ENCODE measurements around the gene TMCO6. TPM values are rescaled to one million over a fixed set of nuclear protein-coding genes. Genes with fewer than 3 reads are reported as not detected.

The TMCO6 gene
- total RNA-seq, 4 donors from 2014 or later = 16.1 to 48.7 (median 29.3) TPM

- H3K36me3 ChIP-seq = peaks cover 33 to 42% of the 10 kb centered on the region in 2 donors
- TF ChIP-seq CTCF (IDR thresholded peaks at IDR 0.05) = peak in 2 of 6 experiments; percentile 8 to 14
- peak in 1 of 2 donors; percentile 67 for TF ChIP-seq POLR2A (IDR thresholded peaks at IDR 0.05)
- H3K4me3 ChIP-seq (replicated peaks in 1 of 3) = peak within 1 kb of the TSS; percentile 12 to 58 (median 52)
- H3K27ac ChIP-seq = peak within 1 kb of the TSS; percentile 38 to 77 (median 69)
- no peaks in the 10 kb centered on the region for H3K27me3 ChIP-seq
- H3K4me1 ChIP-seq = peaks cover 15% of the 10 kb centered on the region in 2 donors
- peak; percentile 90 to 92 for DNase-seq
- intact Hi-C loops (cut with DNase I) = loop anchor here (10.0 kb wide), 1 partner anchor 446 kb away; no protein-coding TSS in a partner anchor
- 0% methylated on average over 45 to 59 of the region's 61 CpGs for WGBS, 2 donors
- H3K9me3 ChIP-seq = no peaks in the 10 kb centered on the region
These were observed 52.0 kb downstream of the TMCO6 start, which contains the start of the genes HARS1 and HARS2 for GRCh38 chr5:140690941-140691924. Gene HARS1, minus strand, starts transcription at chr5:140691370. Its CDS starts 66 bp downstream, at chr5:140691304. Gene HARS2, plus strand, starts transcription at chr5:140691455. Its CDS starts 194 bp downstream, at chr5:140691649.

GRCh38 chr5:140694276-140694675 is 55.0 kb downstream of the TMCO6 start:
- Histone ChIP-seq H3K4me1 (peaks cover 15% of the 10 kb centered on the region in 2 donors), H3K4me3 (replicated peaks in 1 of 3) (no peak overlapping the region), H3K9me3 (no peaks in the 10 kb centered on the region), H3K36me3 (peaks cover 53 to 57% of the 10 kb centered on the region in 2 donors), H3K27ac (no peak overlapping the region), H3K27me3 (no peaks in the 10 kb centered on the region)
- WGBS, 2 donors = 75 to 81% methylated on average over 5 of the region's 5 CpGs
- no peak for DNase-seq
- intact Hi-C loops (cut with DNase I) = loop anchor here (10.0 kb wide), 1 partner anchor 449 kb away; no protein-coding TSS in a partner anchor
- TF ChIP-seq POLR2A (IDR thresholded peaks at IDR 0.05) (no peak), CTCF (IDR thresholded peaks at IDR 0.05) (no peak)

Small RNAs within 50 kb of the gene (microRNA-seq; reads per million reads assigned to microRNA genes)
- 1.8 reads per million for gene MIR3655

Other genes with a start within 250 kb of the TMCO6 start
- gene ANKHD1, start 237.6 kb upstream of the TMCO6 start, total RNA-seq = 100 to 1,000 TPM; 148 to 247 (median 163) TPM
- 10 to 100 TPM in 3 of 4 donors, 1 to 10 TPM in 1; 9.1 to 18.9 (median 15.6) TPM for gene EIF4EBP3, start 91.8 kb upstream of the TMCO6 start, total RNA-seq
- 10 to 100 TPM; 22.7 to 43.7 (median 35.7) TPM for gene SRA1, start 82.0 kb upstream of the TMCO6 start, total RNA-seq
- gene APBB3, start 74.9 kb upstream of the TMCO6 start, total RNA-seq = 10 to 100 TPM; 20.2 to 33.5 (median 26.1) TPM
- 100 to 1,000 TPM in 1 of 4 donors, 10 to 100 TPM in 3; 64.2 to 114 (median 74.0) TPM for gene SLC35A4, start 74.6 kb upstream of the TMCO6 start, total RNA-seq
- gene CD14, start 6.3 kb upstream of the TMCO6 start, total RNA-seq = 10 to 100 TPM; 18.5 to 36.7 (median 30.0) TPM
- 10 to 100 TPM; 25.9 to 90.9 (median 56.4) TPM for gene NDUFA2, start 8.2 kb downstream of the TMCO6 start, total RNA-seq
- gene IK, start 8.4 kb downstream of the TMCO6 start, total RNA-seq = 100 to 1,000 TPM; 106 to 279 (median 161) TPM
- gene WDR55, start 25.5 kb downstream of the TMCO6 start, total RNA-seq = 10 to 100 TPM; 19.5 to 23.8 (median 20.7) TPM
- gene DND1, start 34.1 kb downstream of the TMCO6 start, total RNA-seq = 1 to 10 TPM in 2 of 4 donors, not detected in 2; 1.3 to 2.0 TPM
- gene HARS1, start 51.9 kb downstream of the TMCO6 start, total RNA-seq = 10 to 100 TPM; 41.0 to 56.8 (median 48.2) TPM
- gene HARS2, start 52.0 kb downstream of the TMCO6 start, total RNA-seq = 10 to 100 TPM; 29.3 to 31.8 (median 30.1) TPM
- 10 to 100 TPM; 35.1 to 46.0 (median 37.5) TPM for gene ZMAT2, start 61.0 kb downstream of the TMCO6 start, total RNA-seq
- under 1 TPM in 1 of 4 donors, not detected in 3; 0.13 TPM for gene PCDHA1, start 146.7 kb downstream of the TMCO6 start, total RNA-seq
- under 1 TPM in 1 of 4 donors, not detected in 3; 0.22 TPM for gene PCDHA2, start 155.4 kb downstream of the TMCO6 start, total RNA-seq
- 1 to 10 TPM; 1.1 to 1.7 (median 1.3) TPM for gene PCDHA3, start 161.6 kb downstream of the TMCO6 start, total RNA-seq
- gene PCDHA4, start 167.6 kb downstream of the TMCO6 start, total RNA-seq = 1 to 10 TPM in 1 of 4 donors, under 1 TPM in 3; 0.40 to 2.1 (median 0.69) TPM
- under 1 TPM; 0.33 to 0.54 (median 0.45) TPM for gene PCDHA5, start 182.2 kb downstream of the TMCO6 start, total RNA-seq
- gene PCDHA6, start 188.5 kb downstream of the TMCO6 start, total RNA-seq = 1 to 10 TPM in 2 of 4 donors, under 1 TPM in 2; 0.29 to 1.3 (median 1.0) TPM
- under 1 TPM; 0.45 to 0.88 (median 0.54) TPM for gene PCDHA7, start 194.8 kb downstream of the TMCO6 start, total RNA-seq
- gene PCDHA8, start 201.7 kb downstream of the TMCO6 start, total RNA-seq = under 1 TPM in 3 of 4 donors, not detected in 1; 0.27 to 0.93 (median 0.33) TPM
- gene PCDHA9, start 208.9 kb downstream of the TMCO6 start, total RNA-seq = under 1 TPM; 0.17 to 0.54 (median 0.29) TPM
- 10 to 100 TPM in 2 of 4 donors, 1 to 10 TPM in 2; 6.0 to 11.8 (median 9.2) TPM for gene PCDHA10, start 216.4 kb downstream of the TMCO6 start, total RNA-seq
- 1 to 10 TPM; 1.8 to 4.2 (median 2.1) TPM for gene PCDHA11, start 229.5 kb downstream of the TMCO6 start, total RNA-seq
- gene PCDHA12, start 235.9 kb downstream of the TMCO6 start, total RNA-seq = 1 to 10 TPM; 3.3 to 9.6 (median 6.1) TPM
- 1 to 10 TPM; 1.8 to 4.0 (median 3.1) TPM for gene PCDHA13, start 242.7 kb downstream of the TMCO6 start, total RNA-seq